Amygdala (tissue), 56 donors: Measurements from ENCODE around the gene SPRED1.

Experiments
- DNase-seq, 56 donors: peaks; one replicate each; lab custom pipeline; 2025; lab: John Stamatoyannopoulos, UW

The SPRED1 gene

GRCh38 chr15:38332711-38333110 lies 80.1 kb downstream of the SPRED1 start:
- no peak for DNase-seq

GRCh38 chr15:38335116-38335515 lies 82.5 kb downstream of the SPRED1 start:
- DNase-seq: no peak

GRCh38 chr15:38344351-38344750 lies 91.7 kb downstream of the SPRED1 start:
- no peak for DNase-seq

GRCh38 chr15:38349251-38349650 lies 96.6 kb downstream of the SPRED1 start:
- no peak for DNase-seq

- DNase-seq: no peak
These were observed 98.8 kb downstream of the SPRED1 start for GRCh38 chr15:38351466-38351865.

GRCh38 chr15:38354315-38354929 lies 101.8 kb downstream of the SPRED1 start:
- peak in 34 of 56 donors; percentile 1 to 86 (median 26) for DNase-seq

- peak in 3 of 56 donors; percentile 5 to 36 (median 19) for DNase-seq
These were observed 109.7 kb downstream of the SPRED1 start for GRCh38 chr15:38362355-38362754.

- no peak for DNase-seq
These were observed 114.8 kb downstream of the SPRED1 start for GRCh38 chr15:38367476-38367875.

GRCh38 chr15:38369936-38370478 lies 117.4 kb downstream of the SPRED1 start:
- DNase-seq: no peak

- no peak for DNase-seq
These were observed 120.4 kb downstream of the SPRED1 start for GRCh38 chr15:38373016-38373415.

- no peak for DNase-seq
These were observed 121.4 kb downstream of the SPRED1 start for GRCh38 chr15:38374029-38374428.

- DNase-seq: no peak
These were observed 121.9 kb downstream of the SPRED1 start for GRCh38 chr15:38374556-38374955.

GRCh38 chr15:38376081-38376480 lies 123.4 kb downstream of the SPRED1 start:
- DNase-seq: no peak

GRCh38 chr15:38377636-38378035 lies 125.0 kb downstream of the SPRED1 start:
- DNase-seq: no peak

GRCh38 chr15:38378161-38378560 lies 125.5 kb downstream of the SPRED1 start:
- DNase-seq: peak in 38 of 56 donors; percentile 1 to 73 (median 36)

GRCh38 chr15:38389924-38390542 lies 137.4 kb downstream of the SPRED1 start:
- DNase-seq: peak in 23 of 56 donors; percentile 0 to 68 (median 9)

- no peak for DNase-seq
These were observed 138.6 kb downstream of the SPRED1 start for GRCh38 chr15:38391191-38391590.

- DNase-seq: no peak
These were observed 145.5 kb downstream of the SPRED1 start for GRCh38 chr15:38398134-38398533.

- DNase-seq: no peak
These were observed 148.5 kb downstream of the SPRED1 start for GRCh38 chr15:38401106-38401505.

- no peak for DNase-seq
These were observed 149.1 kb downstream of the SPRED1 start for GRCh38 chr15:38401701-38402100.

GRCh38 chr15:38406436-38406835 lies 153.8 kb downstream of the SPRED1 start:
- no peak for DNase-seq
